Measurements from ENCODE around the gene SHROOM2. TPM values are rescaled to one million over a fixed set of nuclear protein-coding genes. Genes with fewer than 3 reads are reported as not detected.

SHROOM2 gene
- total and polyA plus RNA-seq, 2 of the 4 experiments (the other 2 are of a cell fraction) = 8.1 to 14.2 TPM

DNA sequence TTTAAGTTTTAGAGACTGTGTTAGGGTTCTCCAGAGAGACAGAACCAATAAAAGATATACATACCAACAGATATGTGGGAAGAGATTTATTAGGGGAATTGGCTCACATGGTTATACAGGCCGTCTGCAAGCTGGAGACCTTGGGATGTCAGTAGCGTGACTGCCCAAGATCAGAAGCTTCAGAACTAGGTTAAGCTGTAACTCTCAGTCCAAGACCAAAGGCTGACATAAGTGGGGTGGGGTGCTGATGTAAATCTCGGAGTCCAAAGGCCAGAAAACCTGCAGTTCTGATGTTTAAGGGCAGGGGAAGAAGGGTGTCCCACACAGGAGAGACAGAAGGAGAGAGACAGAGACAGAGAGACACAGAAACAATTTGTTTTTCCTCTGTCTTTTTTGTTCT is 191.4 kb downstream of the SHROOM2 start:
- CTCF ChIA-PET = no interaction called here
- H3K4me3 ChIP-seq (ENCODE audit: insufficient read depth, low read depth, low read length) = no peak overlapping the region
- H3K27me3 ChIP-seq (ENCODE audit: control insufficient read depth, insufficient read depth, low read length) = no peaks in the 10 kb centered on the region

More for the DNA sequence above, 191.4 kb downstream of the SHROOM2 start:
- Histone ChIP-seq H3K36me3 (ENCODE audit: control insufficient read depth, insufficient read depth, low read length) (no peaks in the 10 kb centered on the region), H3K27ac (ENCODE audit: insufficient read depth, low read length) (no peak overlapping the region), H2BK120ac (ENCODE audit: low read depth, low read length) (no peak overlapping the region), H4K8ac (ENCODE audit: low read depth in 2 of 2, low read length in 2 of 2) (no peak overlapping the region), H2BK5ac (ENCODE audit: low read depth, low read length, poor library complexity, severe bottlenecking) (no peak overlapping the region), H3K9me1 (ENCODE audit: insufficient read depth, low read length) (no peaks in the 10 kb centered on the region), H4K5ac (ENCODE audit: low read depth, low read length) (no peak overlapping the region), H2BK20ac (ENCODE audit: low read depth, low read length) (no peak overlapping the region), H2AFZ (replicated peaks; ENCODE audit: low read length, poor library complexity) (no peak overlapping the region), H3K4me2 (ENCODE audit: low read depth, low read length) (no peak overlapping the region), H4K91ac (ENCODE audit: insufficient read depth, low read depth, low read length) (no peak overlapping the region), H3K4ac (ENCODE audit: low read depth, low read length) (no peak overlapping the region), H4K20me1 (ENCODE audit: insufficient read depth, low read length) (no peaks in the 10 kb centered on the region), H3K9me3 (ENCODE audit: control insufficient read depth, insufficient read depth, low read length) (peaks cover 8% of the 10 kb centered on the region; the same call in 1 of the 2 replicates), H3K4me1 (ENCODE audit: control insufficient read depth, insufficient read depth, low read length) (no peaks in the 10 kb centered on the region), H3K9ac (ENCODE audit: low read depth, low read length) (no peak overlapping the region), H2AK9ac (replicated peaks; ENCODE audit: low read depth, low read length, poor library complexity) (no peak overlapping the region), H2BK15ac (ENCODE audit: low read depth, low read length) (no peak overlapping the region), H3K14ac (replicated peaks; ENCODE audit: low read depth, low read length) (no peak overlapping the region), H3K23ac (ENCODE audit: low read depth, low read length) (no peak overlapping the region), H3K18ac (ENCODE audit: low read depth, low read length) (no peak overlapping the region), H2AK5ac (ENCODE audit: low read depth, low read length) (no peak overlapping the region), H3K79me1 (ENCODE audit: low read depth in 1 of 2, low read length in 2 of 2) (no peaks in the 10 kb centered on the region), H3K56ac (ENCODE audit: extremely low read depth, insufficient read depth, low read length) (no peak overlapping the region)
- dilution Hi-C loops (cut with HindIII; ENCODE audit: low sequenced_read_pairs, unreplicated experiment) (no loop called here), in situ Hi-C loops (cut with MboI; ENCODE audit: low sequenced_read_pairs) (no loop called here), intact Hi-C loops (cut with micrococcal nuclease) (no loop called here)
- no peak for ATAC-seq (ENCODE audit: low read depth)
- POLR2A ChIA-PET (ENCODE audit: unreplicated experiment) = no interaction called here
- no peak for DNase-seq
- no TSS peak for BruUV-seq (replicated peaks)
- TF ChIP-seq, protein P1, sequence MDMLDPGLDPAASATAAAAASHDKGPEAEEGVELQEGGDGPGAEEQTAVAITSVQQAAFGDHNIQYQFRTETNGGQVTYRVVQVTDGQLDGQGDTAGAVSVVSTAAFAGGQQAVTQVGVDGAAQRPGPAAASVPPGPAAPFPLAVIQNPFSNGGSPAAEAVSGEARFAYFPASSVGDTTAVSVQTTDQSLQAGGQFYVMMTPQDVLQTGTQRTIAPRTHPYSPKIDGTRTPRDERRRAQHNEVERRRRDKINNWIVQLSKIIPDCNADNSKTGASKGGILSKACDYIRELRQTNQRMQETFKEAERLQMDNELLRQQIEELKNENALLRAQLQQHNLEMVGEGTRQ (IDR thresholded peaks at IDR 0.05; ENCODE audit: low read depth, low read length) = no peak
- TF ChIP-seq RFX5 (IDR thresholded peaks at IDR 0.05; ENCODE audit: low read depth, low read length) = no peak
- 67% methylated on average over 1 of the region's 3 CpGs; no CpG with 5 or more reads in 1 of the 2 experiments for WGBS, 2 experiments (ENCODE audit: extremely low coverage in 2 of 2, insufficient read length in 1 of 2)
